Measurements from ENCODE around the gene PSTPIP2. TPM values are rescaled to one million over a fixed set of nuclear protein-coding genes. Genes with fewer than 3 reads are reported as not detected.

PSTPIP2 gene
- total and polyA plus RNA-seq, 2 donors (not counting 1 experiment from before 2014, with no cell fraction given) = 0.42 to 0.76 TPM

DNA sequence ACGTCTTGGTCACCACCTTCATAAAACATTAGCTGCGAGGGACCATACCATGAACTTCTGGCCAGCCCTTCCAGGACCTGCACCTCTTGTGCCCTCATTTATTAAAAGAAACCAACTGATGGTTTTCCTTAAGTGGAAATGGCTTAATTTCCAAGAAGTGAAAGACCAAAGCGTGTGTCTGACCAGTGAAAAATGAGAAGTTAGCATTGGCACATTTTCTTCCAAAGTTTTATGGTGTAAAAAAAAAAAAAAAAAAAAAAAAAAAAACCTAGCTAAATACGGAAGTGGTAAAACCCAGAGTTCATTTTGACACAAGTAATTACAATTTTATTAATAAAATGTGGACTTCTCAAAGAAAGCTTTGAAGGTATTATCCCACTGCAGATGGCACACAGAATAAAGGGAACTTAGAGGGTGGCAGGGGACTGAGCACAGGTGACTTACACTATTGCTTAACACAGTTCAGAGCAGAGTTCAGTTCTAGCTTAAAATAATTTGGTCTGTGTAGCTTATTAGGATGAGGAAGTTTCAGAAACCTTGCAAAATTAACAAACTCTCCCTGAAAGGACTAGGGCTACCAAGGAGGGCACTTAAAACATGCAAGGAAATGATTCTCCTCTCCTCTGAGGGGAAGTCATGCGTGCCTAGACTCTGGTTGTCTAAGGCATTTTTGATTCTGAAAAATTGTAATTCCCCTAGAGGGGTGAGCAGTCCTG, 62.8 kb downstream of the PSTPIP2 start:
- peaks cover 0 to 12% of the 10 kb centered on the region in 2 donors for H3K4me1 ChIP-seq (ENCODE audit: control insufficient read depth in 2 of 2, insufficient read depth in 2 of 2, low read length in 2 of 2)
- Mint-ChIP-seq H3K27me3 (peaks cover 4% of the 10 kb centered on the region), H3K4me1 (peaks cover 8% of the 10 kb centered on the region), H3K9me3 (ENCODE audit: insufficient read depth) (peaks cover 4% of the 10 kb centered on the region), H3K4me3 (no peak overlapping the region), H3K27ac (no peak overlapping the region)
- no peak overlapping the region for H3K4me2 ChIP-seq (replicated peaks; ENCODE audit: low read depth, low read length, poor library complexity, severe bottlenecking)
- H3K27me3 ChIP-seq (replicated peaks in 1 of 4; ENCODE audit: control extremely low read depth in 1 of 4, control insufficient read depth in 3 of 4, insufficient read depth in 4 of 4, low read length in 3 of 4) = no peaks in the 10 kb centered on the region
- ChIA-PET POLR2A (no interaction called here), CTCF (interaction anchor here (1.5 kb wide), 1 partner anchor 18 kb away, joined by 3 read pairs; no protein-coding TSS in a partner anchor)
- no peak for ATAC-seq (ENCODE audit: low read depth)
- H3K79me2 ChIP-seq (ENCODE audit: control insufficient read depth, insufficient read depth, low read length) = no peaks in the 10 kb centered on the region
- H3K27ac ChIP-seq (ENCODE audit: low read length in 2 of 2) = no peak overlapping the region
- TF ChIP-seq, protein P1, sequence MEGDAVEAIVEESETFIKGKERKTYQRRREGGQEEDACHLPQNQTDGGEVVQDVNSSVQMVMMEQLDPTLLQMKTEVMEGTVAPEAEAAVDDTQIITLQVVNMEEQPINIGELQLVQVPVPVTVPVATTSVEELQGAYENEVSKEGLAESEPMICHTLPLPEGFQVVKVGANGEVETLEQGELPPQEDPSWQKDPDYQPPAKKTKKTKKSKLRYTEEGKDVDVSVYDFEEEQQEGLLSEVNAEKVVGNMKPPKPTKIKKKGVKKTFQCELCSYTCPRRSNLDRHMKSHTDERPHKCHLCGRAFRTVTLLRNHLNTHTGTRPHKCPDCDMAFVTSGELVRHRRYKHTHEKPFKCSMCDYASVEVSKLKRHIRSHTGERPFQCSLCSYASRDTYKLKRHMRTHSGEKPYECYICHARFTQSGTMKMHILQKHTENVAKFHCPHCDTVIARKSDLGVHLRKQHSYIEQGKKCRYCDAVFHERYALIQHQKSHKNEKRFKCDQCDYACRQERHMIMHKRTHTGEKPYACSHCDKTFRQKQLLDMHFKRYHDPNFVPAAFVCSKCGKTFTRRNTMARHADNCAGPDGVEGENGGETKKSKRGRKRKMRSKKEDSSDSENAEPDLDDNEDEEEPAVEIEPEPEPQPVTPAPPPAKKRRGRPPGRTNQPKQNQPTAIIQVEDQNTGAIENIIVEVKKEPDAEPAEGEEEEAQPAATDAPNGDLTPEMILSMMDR (IDR thresholded peaks at IDR 0.05) = no peak
- no peak for TF ChIP-seq EZH2 (IDR thresholded peaks at IDR 0.05; ENCODE audit: borderline replicate concordance, insufficient read depth, low read depth, low read length, poor library complexity, severe bottlenecking)
- intact Hi-C loops (cut with micrococcal nuclease) = no loop called here
- no CpG with 5 or more reads among the region's 5 CpGs for WGBS (ENCODE audit: insufficient coverage)
- no peak for DNase-seq
- no peaks in the 10 kb centered on the region for H3K9me3 ChIP-seq (ENCODE audit: control extremely low read depth in 1 of 3, control insufficient read depth in 2 of 3, insufficient read depth in 1 of 3, low read length in 2 of 3)
- H3K4me3 ChIP-seq (ENCODE audit: control extremely low read depth in 1 of 5, extremely low read depth in 1 of 5, insufficient read depth in 1 of 5, low read depth in 2 of 5, low read length in 4 of 5) = no peak overlapping the region
- H3K36me3 ChIP-seq (replicated peaks in 1 of 2; ENCODE audit: control extremely low read depth in 1 of 2, control insufficient read depth in 1 of 2, extremely low read depth in 1 of 2, insufficient read depth in 2 of 2, low read length in 1 of 2) = no peaks in the 10 kb centered on the region
- H3K9ac ChIP-seq (ENCODE audit: low read length) = no peak overlapping the region
- no peak overlapping the region for H2AFZ ChIP-seq (ENCODE audit: insufficient read depth, low read depth, low read length, poor library complexity, severe bottlenecking)
- no peaks in the 10 kb centered on the region for H4K20me1 ChIP-seq (ENCODE audit: control insufficient read depth, insufficient read depth, low read length, poor library complexity, severe bottlenecking)

DNA sequence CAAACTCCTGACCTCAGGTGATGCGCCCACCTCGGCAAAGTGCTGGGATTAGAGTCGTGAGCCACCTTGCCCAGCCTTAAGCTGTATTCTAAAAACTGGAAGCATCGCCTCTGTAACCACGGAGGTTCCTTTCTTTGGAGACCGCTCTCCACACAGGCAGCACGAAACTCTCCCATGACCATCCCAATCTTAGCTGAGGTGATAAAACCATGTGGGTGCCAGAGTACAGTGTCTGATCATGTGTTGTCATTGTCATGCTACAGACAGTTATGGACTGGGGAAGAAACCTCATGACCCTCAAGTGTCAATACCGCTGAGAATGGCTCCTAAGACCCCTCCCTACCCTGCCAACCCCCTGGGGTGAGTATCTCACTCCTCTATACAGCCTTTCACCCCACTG, 63.5 kb downstream of the PSTPIP2 start:
- Histone ChIP-seq H3K27me3 (replicated peaks in 1 of 4; ENCODE audit: control extremely low read depth in 1 of 4, control insufficient read depth in 3 of 4, insufficient read depth in 4 of 4, low read length in 3 of 4) (no peaks in the 10 kb centered on the region), H3K36me3 (replicated peaks in 1 of 2; ENCODE audit: control extremely low read depth in 1 of 2, control insufficient read depth in 1 of 2, extremely low read depth in 1 of 2, insufficient read depth in 2 of 2, low read length in 1 of 2) (no peaks in the 10 kb centered on the region), H3K27ac (ENCODE audit: low read length in 2 of 2) (no peak overlapping the region), H3K4me2 (replicated peaks; ENCODE audit: low read depth, low read length, poor library complexity, severe bottlenecking) (no peak overlapping the region), H3K9me3 (ENCODE audit: control extremely low read depth in 1 of 3, control insufficient read depth in 2 of 3, insufficient read depth in 1 of 3, low read length in 2 of 3) (no peaks in the 10 kb centered on the region), H4K20me1 (ENCODE audit: control insufficient read depth, insufficient read depth, low read length, poor library complexity, severe bottlenecking) (no peaks in the 10 kb centered on the region), H2AFZ (ENCODE audit: insufficient read depth, low read depth, low read length, poor library complexity, severe bottlenecking) (no peak overlapping the region), H3K9ac (ENCODE audit: low read length) (no peak overlapping the region), H3K4me1 (ENCODE audit: control insufficient read depth in 2 of 2, insufficient read depth in 2 of 2, low read length in 2 of 2) (peaks cover 0 to 12% of the 10 kb centered on the region in 2 donors), H3K79me2 (ENCODE audit: control insufficient read depth, insufficient read depth, low read length) (no peaks in the 10 kb centered on the region), H3K4me3 (ENCODE audit: control extremely low read depth in 1 of 5, extremely low read depth in 1 of 5, insufficient read depth in 1 of 5, low read depth in 2 of 5, low read length in 4 of 5) (no peak overlapping the region)
- TF ChIP-seq EZH2 (IDR thresholded peaks at IDR 0.05; ENCODE audit: borderline replicate concordance, insufficient read depth, low read depth, low read length, poor library complexity, severe bottlenecking) = no peak
- TF ChIP-seq, protein P1 (IDR thresholded peaks at IDR 0.05) = no peak
- ChIA-PET CTCF (no interaction called here), POLR2A (no interaction called here)
- peaks cover 6% of the 10 kb centered on the region for H3K4me1 Mint-ChIP-seq
- intact Hi-C loops (cut with micrococcal nuclease) = no loop called here
- H3K27me3 Mint-ChIP-seq = peaks cover 4% of the 10 kb centered on the region
- ATAC-seq (ENCODE audit: low read depth) (no peak), DNase-seq (no peak)
- H3K27ac Mint-ChIP-seq = no peak overlapping the region
- WGBS (ENCODE audit: insufficient coverage) = 98% methylated on average over 4 of the region's 8 CpGs
- peaks cover 4% of the 10 kb centered on the region for H3K9me3 Mint-ChIP-seq (ENCODE audit: insufficient read depth)
- H3K4me3 Mint-ChIP-seq = no peak overlapping the region

Measured in B cell (primary cell).